Measurements from ENCODE around the gene LIN28B.

- no peak for TF ChIP-seq POLR2A (IDR thresholded peaks at IDR 0.05)
- no peak for TF ChIP-seq CTCF (IDR thresholded peaks at IDR 0.05)
These were observed 2.3 kb downstream of the LIN28B start for GRCh38 chr6:104959026-104959858.
